ENCODE measurements around the gene ANKRD11.

- TF ChIP-seq CTCF (IDR thresholded peaks at IDR 0.05; ENCODE audit: insufficient read depth, low read length, poor library complexity, severe bottlenecking) (no peak), EZH2phosphoT487 (conservative IDR thresholded peaks at IDR 0.05; ENCODE audit: low read length) (no peak)
Measured at GRCh38 chr16:89436366-89436765, 54.0 kb downstream of the ANKRD11 start.

Measured in SU-DHL-6 (cell line).